ENCODE data around the gene COX6B2.

DNA sequence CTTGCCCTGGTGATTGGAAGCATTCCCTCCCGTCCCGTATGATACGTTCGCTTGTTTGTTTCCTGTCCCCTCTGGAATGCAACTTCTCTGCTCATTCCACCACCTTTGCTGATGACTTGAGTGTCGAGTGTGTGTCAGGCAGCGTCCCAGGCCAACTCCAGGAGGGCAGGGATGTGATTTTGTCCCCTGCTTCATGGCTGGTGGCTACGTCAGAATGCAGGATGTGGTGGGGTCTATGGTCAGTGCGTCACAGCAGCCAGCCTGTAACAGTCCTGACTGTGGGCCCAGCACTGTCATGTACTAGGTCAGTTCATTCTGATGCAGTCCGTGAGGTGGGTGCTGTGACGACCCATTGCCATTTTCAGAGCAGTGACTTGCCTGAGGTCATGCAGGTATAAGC is 54.5 kb downstream of the COX6B2 start:
- TF ChIP-seq, protein P1, sequence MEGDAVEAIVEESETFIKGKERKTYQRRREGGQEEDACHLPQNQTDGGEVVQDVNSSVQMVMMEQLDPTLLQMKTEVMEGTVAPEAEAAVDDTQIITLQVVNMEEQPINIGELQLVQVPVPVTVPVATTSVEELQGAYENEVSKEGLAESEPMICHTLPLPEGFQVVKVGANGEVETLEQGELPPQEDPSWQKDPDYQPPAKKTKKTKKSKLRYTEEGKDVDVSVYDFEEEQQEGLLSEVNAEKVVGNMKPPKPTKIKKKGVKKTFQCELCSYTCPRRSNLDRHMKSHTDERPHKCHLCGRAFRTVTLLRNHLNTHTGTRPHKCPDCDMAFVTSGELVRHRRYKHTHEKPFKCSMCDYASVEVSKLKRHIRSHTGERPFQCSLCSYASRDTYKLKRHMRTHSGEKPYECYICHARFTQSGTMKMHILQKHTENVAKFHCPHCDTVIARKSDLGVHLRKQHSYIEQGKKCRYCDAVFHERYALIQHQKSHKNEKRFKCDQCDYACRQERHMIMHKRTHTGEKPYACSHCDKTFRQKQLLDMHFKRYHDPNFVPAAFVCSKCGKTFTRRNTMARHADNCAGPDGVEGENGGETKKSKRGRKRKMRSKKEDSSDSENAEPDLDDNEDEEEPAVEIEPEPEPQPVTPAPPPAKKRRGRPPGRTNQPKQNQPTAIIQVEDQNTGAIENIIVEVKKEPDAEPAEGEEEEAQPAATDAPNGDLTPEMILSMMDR (conservative IDR thresholded peaks at IDR 0.05), result no peak
- TF ChIP-seq EZH2 (IDR thresholded peaks at IDR 0.05; ENCODE audit: low read depth), result no peak

Measured in PC-9 (cell line).